Skeletal muscle tissue (tissue), 4 donors: ENCODE results near the gene ZDHHC4. TPM values are rescaled to one million over a fixed set of nuclear protein-coding genes. Genes with fewer than 3 reads are reported as not detected.
A peak's percentile ranks its signal among the peaks of the same experiment; 100 is the strongest.
"Not testable (repeated sequence)": the region's sequence is repeated elsewhere in the genome, so short reads cannot be mapped to it uniquely, and the experiment has no call there.

Experiments used
- H3K27ac ChIP-seq: one replicate; pipeline ENCODE4 v1.7.0; 2013; ENCODE audit warnings: mild to moderate bottlenecking, low read depth, low read length, inconsistent platforms
- H3K27me3 ChIP-seq, 3 donors: one replicate each; pipeline ENCODE4 v1.7.0; 2013; ENCODE audit warnings: low read length in 3 of 3; ENCODE audit not compliant: control insufficient read depth in 3 of 3, insufficient read depth in 3 of 3
- H3K36me3 ChIP-seq, 3 donors: one replicate each; pipeline ENCODE4 v1.7.0; 2013; ENCODE audit warnings: low read length in 3 of 3; ENCODE audit not compliant: control insufficient read depth in 3 of 3, insufficient read depth in 3 of 3
- H3K4me1 ChIP-seq, 3 donors: one replicate each; pipeline ENCODE4 v1.7.0; 2013; ENCODE audit warnings: low read length in 3 of 3, mild to moderate bottlenecking in 3 of 3; ENCODE audit not compliant: control insufficient read depth in 3 of 3, insufficient read depth in 3 of 3
- H3K4me3 ChIP-seq, 3 donors: one replicate each; pipeline ENCODE4 v1.7.0; 2013; ENCODE audit warnings: low read length in 3 of 3
- H3K9ac ChIP-seq, 3 donors: one replicate each; pipeline ENCODE4 v1.7.0; 2013; ENCODE audit warnings: low read length in 3 of 3, mild to moderate bottlenecking in 3 of 3, moderate library complexity in 2 of 3, low read depth in 1 of 3
- H3K9me3 ChIP-seq, 3 donors: one replicate each; pipeline ENCODE4 v1.7.0; 2013; ENCODE audit warnings: low read length in 3 of 3; ENCODE audit not compliant: control insufficient read depth in 3 of 3
- total RNA-seq: library from RNA; depleted of rRNA; stranded (reverse); fragments of >200 nt; gene quantifications from one replicate; pipeline ENCODE4 v1.2.3, GENCODE V29; 2014
- donor health status: Osteomylitis.

ZDHHC4 gene
- total RNA-seq, 1 donor from 2014 or later = 68.9 TPM

GRCh38 chr7:6559896-6560295 lies 17.4 kb upstream of the ZDHHC4 start:
- Histone ChIP-seq H3K9ac (no peak overlapping the region), H3K27ac (no peak overlapping the region)

GRCh38 chr7:6562106-6562505 lies 15.1 kb upstream of the ZDHHC4 start:
- Histone ChIP-seq H3K9me3 (no peaks in the 10 kb centered on the region), H3K9ac (no peak overlapping the region), H3K27me3 (peaks cover 0 to 5% (median 3%) of the 10 kb centered on the region in 3 donors), H3K36me3 (no peaks in the 10 kb centered on the region), H3K4me1 (no peaks in the 10 kb centered on the region), H3K4me3 (no peak overlapping the region), H3K27ac (no peak overlapping the region)

More at GRCh38 chr7:6559896-6560295, 17.4 kb upstream of the ZDHHC4 start:
- H3K4me1 ChIP-seq = no peaks in the 10 kb centered on the region
- peaks cover 0 to 5% (median 3%) of the 10 kb centered on the region in 3 donors for H3K27me3 ChIP-seq
- no peaks in the 10 kb centered on the region for H3K9me3 ChIP-seq
- H3K4me3 ChIP-seq = no peak overlapping the region
- no peaks in the 10 kb centered on the region for H3K36me3 ChIP-seq

GRCh38 chr7:6563936-6564770 lies 13.1 kb upstream of the ZDHHC4 start:
- Histone ChIP-seq H3K9ac (no peak overlapping the region), H3K4me3 (no peak overlapping the region), H3K27ac (no peak overlapping the region), H3K4me1 (no peaks in the 10 kb centered on the region), H3K9me3 (no peaks in the 10 kb centered on the region), H3K27me3 (peaks cover 0 to 5% (median 3%) of the 10 kb centered on the region in 3 donors), H3K36me3 (no peaks in the 10 kb centered on the region)

GRCh38 chr7:6565655-6566054 lies 11.6 kb upstream of the ZDHHC4 start:
- no peaks in the 10 kb centered on the region for H3K4me1 ChIP-seq
- H3K9me3 ChIP-seq = no peaks in the 10 kb centered on the region
- peaks cover 0 to 3% (median 0%) of the 10 kb centered on the region in 3 donors for H3K27me3 ChIP-seq
- H3K36me3 ChIP-seq = no peaks in the 10 kb centered on the region
- no peak overlapping the region for H3K27ac ChIP-seq
- no peak overlapping the region for H3K9ac ChIP-seq
- H3K4me3 ChIP-seq = no peak overlapping the region

- H3K36me3 ChIP-seq = no peaks in the 10 kb centered on the region
- peaks cover 0 to 3% (median 0%) of the 10 kb centered on the region in 3 donors for H3K27me3 ChIP-seq
- no peak overlapping the region for H3K27ac ChIP-seq
- H3K4me1 ChIP-seq = no peaks in the 10 kb centered on the region
- no peak overlapping the region for H3K4me3 ChIP-seq
- H3K9ac ChIP-seq = no peak overlapping the region
- no peaks in the 10 kb centered on the region for H3K9me3 ChIP-seq
Measured at GRCh38 chr7:6567886-6568285, 9.4 kb upstream of the ZDHHC4 start.

- Histone ChIP-seq H3K4me1 (no peaks in the 10 kb centered on the region), H3K4me3 (no peak overlapping the region), H3K9me3 (no peaks in the 10 kb centered on the region), H3K27ac (no peak overlapping the region), H3K36me3 (no peaks in the 10 kb centered on the region), H3K27me3 (peaks cover 0 to 4% (median 2%) of the 10 kb centered on the region in 3 donors), H3K9ac (no peak overlapping the region)
Measured at GRCh38 chr7:6571160-6571779, 6.0 kb upstream of the ZDHHC4 start.

GRCh38 chr7:6575281-6576023 lies 1.8 kb upstream of the ZDHHC4 start:
- Histone ChIP-seq H3K36me3 (peaks cover 6 to 8% (median 7%) of the 10 kb centered on the region in 3 donors), H3K9ac (no peak overlapping the region), H3K9me3 (no peaks in the 10 kb centered on the region), H3K4me3 (no peak overlapping the region), H3K4me1 (peaks cover 0 to 8% (median 3%) of the 10 kb centered on the region in 3 donors), H3K27ac (no peak overlapping the region), H3K27me3 (peaks cover 0 to 4% (median 2%) of the 10 kb centered on the region in 3 donors)

GRCh38 chr7:6576024-6576866 lies 1.0 kb upstream of the ZDHHC4 start:
- Histone ChIP-seq H3K4me1 (peaks cover 0 to 8% (median 3%) of the 10 kb centered on the region in 3 donors), H3K27ac (no peak overlapping the region), H3K9ac (no peak overlapping the region), H3K9me3 (no peaks in the 10 kb centered on the region), H3K27me3 (peaks cover 0 to 4% (median 2%) of the 10 kb centered on the region in 3 donors), H3K36me3 (peaks cover 11 to 16% (median 15%) of the 10 kb centered on the region in 3 donors), H3K4me3 (peak overlapping the region; percentile 56 to 67 (median 59))

- Histone ChIP-seq H3K4me3 (peak overlapping the region; percentile 77 to 83 (median 80)), H3K36me3 (peaks cover 15 to 23% (median 21%) of the 10 kb centered on the region in 3 donors), H3K9ac (peak overlapping the region in 1 of 3 donors; percentile 90), H3K27ac (peak overlapping the region; percentile 93)
- not testable (repeated sequence) for H3K27me3 ChIP-seq, H3K4me1 ChIP-seq, H3K9me3 ChIP-seq
Measured at GRCh38 chr7:6576867-6577368, 336 bp upstream of the ZDHHC4 start.
